H1 (cell line): Measurements from ENCODE around the gene MMP20.

Experiments
- EP300 ChIP-seq, 2 experiments: IDR thresholded peaks; 1 replicate in 1 of 2; 2 replicates in 1 of 2; pipeline ENCODE4 v1.6.1; 2011 to 2012; ENCODE audit warnings: low read depth in 2 of 2, low read length in 2 of 2, mild to moderate bottlenecking in 2 of 2, borderline replicate concordance in 1 of 2, inconsistent platforms in 1 of 2, moderate library complexity in 1 of 2
- GTF2F1 ChIP-seq: IDR thresholded peaks from 2 replicates; pipeline ENCODE4 v1.6.1; 2012; ENCODE audit warnings: low read depth, low read length, improper control_type of control experiment, borderline replicate concordance
- HDAC2 ChIP-seq, 2 experiments: fragments of 300-600 bp in 1 of 2; sonication (generic) in 1 of 2; IDR thresholded peaks; 2 replicates each; pipeline ENCODE4 v1.6.1; 2011 to 2012; ENCODE audit warnings: low read depth in 2 of 2, low read length in 2 of 2, mild to moderate bottlenecking in 2 of 2, moderate library complexity in 2 of 2, borderline replicate concordance in 1 of 2, inconsistent platforms in 1 of 2
- POLR2AphosphoS5 ChIP-seq: IDR thresholded peaks from 2 replicates; pipeline ENCODE4 v1.6.1; 2011; ENCODE audit warnings: low read depth, low read length

DNA sequence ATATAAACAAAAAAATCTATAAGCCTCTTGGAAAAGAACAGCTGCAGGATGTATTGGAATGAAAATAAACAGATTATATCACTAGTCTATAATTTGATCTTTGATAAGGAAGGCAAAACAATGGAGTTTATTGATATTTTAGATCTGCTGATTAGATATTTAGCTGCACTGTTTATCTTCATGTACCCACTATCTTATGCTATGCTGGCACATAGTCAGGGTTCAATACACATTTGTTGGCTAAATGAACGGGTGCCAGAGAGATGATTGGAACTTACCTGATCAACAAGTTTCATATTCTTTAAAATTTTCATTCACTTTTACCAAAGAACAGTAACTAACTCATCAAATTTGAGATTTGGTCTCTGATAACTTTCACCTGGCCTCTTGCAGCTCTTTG, 26.9 kb downstream of the MMP20 start:
- TF ChIP-seq HDAC2 (IDR thresholded peaks at IDR 0.05; ENCODE audit: borderline replicate concordance in 1 of 2, low read depth in 2 of 2, low read length in 2 of 2) (no peak), GTF2F1 (no peak), POLR2AphosphoS5 (no peak), EP300 (IDR thresholded peaks at IDR 0.05; ENCODE audit: borderline replicate concordance in 1 of 2, low read depth in 2 of 2, low read length in 2 of 2) (no peak)
